Endothelial cell of umbilical vein (primary cell): ENCODE data around the gene LMNB1. TPM values are rescaled to one million over a fixed set of nuclear protein-coding genes. Genes with fewer than 3 reads are reported as not detected.
"Not testable (repeated sequence)": the region's sequence is repeated elsewhere in the genome, so short reads cannot be mapped to it uniquely, and the experiment has no call there.

Source experiments
- BruUV-seq: library from RNA; stranded (reverse); fragments of 400-500 nt; replicated peaks from 2 replicates; lab custom pipeline; 2021; lab: Mats Ljungman, UMichigan
- CTCF ChIA-PET: fragments of 300-600, 350-600 bp; sonication (Branson Sonifier 250); formaldehyde crosslinking; loops from one replicate; lab custom pipeline; 2021; ENCODE audit warnings: antibody characterized with exemption, inconsistent platforms; lab: Charles Lee
- POLR2A ChIA-PET: fragments of 300-600, 350-600 bp; sonication (Branson Sonifier 250); formaldehyde crosslinking; loops from one replicate; lab custom pipeline; 2021; ENCODE audit warnings: antibody characterized with exemption, inconsistent platforms; lab: Charles Lee
- DNase-seq: peaks from one replicate; pipeline ENCODE4 v3.0.0-alpha.2; 2011; ENCODE audit warnings: low read depth, low spot score
- FAIRE-seq: peaks from 2 replicates; lab custom pipeline; 2011; peaks lifted over from hg19 to GRCh38; lab: Jason Lieb, UNC
- H2AFZ ChIP-seq: 2 replicates; pipeline ENCODE4 v1.6.0; 2012; ENCODE audit warnings: low read depth, low read length, control low read depth, inconsistent platforms
- H3K27ac ChIP-seq: 2 replicates; pipeline ENCODE4 v1.5.1; 2011; ENCODE audit warnings: low read depth, mild to moderate bottlenecking, control low read depth, low read length, moderate library complexity; ENCODE audit not compliant: insufficient read depth
- H3K27me3 ChIP-seq, 2 experiments: 2 replicates each; pipeline versions ENCODE4 v1.6.0 to v1.6.1; 2011; ENCODE audit warnings: low read length in 2 of 2, mixed read lengths in 1 of 2; ENCODE audit not compliant: control insufficient read depth in 2 of 2, insufficient read depth in 2 of 2
- H3K36me3 ChIP-seq, 2 experiments: 2 replicates in 1 of 2; 3 replicates in 1 of 2; pipeline ENCODE4 v1.5.1; 2011; ENCODE audit warnings: low read length in 2 of 2, mild to moderate bottlenecking in 1 of 2, moderate library complexity in 1 of 2; ENCODE audit not compliant: control insufficient read depth in 2 of 2, insufficient read depth in 2 of 2; ENCODE audit errors: extremely low read depth in 1 of 2
- H3K4me1 ChIP-seq: 3 replicates; pipeline ENCODE4 v1.5.1; 2011; ENCODE audit warnings: mild to moderate bottlenecking, low read length; ENCODE audit not compliant: control insufficient read depth, insufficient read depth; ENCODE audit errors: extremely low read depth
- H3K4me2 ChIP-seq: 2 replicates; pipeline ENCODE4 v1.6.1; 2011; ENCODE audit warnings: low read length, control low read depth, mixed read lengths; ENCODE audit not compliant: insufficient read depth
- H3K4me3 ChIP-seq, 3 experiments: fragments of 200-600 bp in 1 of 3; sonication (generic), shearing (Covaris generic) in 1 of 3; replicated peaks in 1 of 3; 2 replicates each; pipeline ENCODE4 v1.5.1; 2011 to 2016; ENCODE audit warnings: control low read depth in 3 of 3, low read length in 3 of 3, mild to moderate bottlenecking in 2 of 3, inconsistent platforms in 1 of 3, low read depth in 1 of 3, moderate library complexity in 1 of 3; ENCODE audit not compliant: insufficient read depth in 1 of 3
- H3K79me2 ChIP-seq: 2 replicates; pipeline ENCODE4 v1.6.0; 2012; ENCODE audit warnings: low read length, inconsistent platforms; ENCODE audit not compliant: control insufficient read depth, insufficient read depth
- H3K9ac ChIP-seq: replicated peaks from 2 replicates; pipeline ENCODE3; 2011; ENCODE audit warnings: low read length, control low read depth; ENCODE audit not compliant: insufficient read depth; ENCODE audit errors: extremely low read depth
- H3K9me1 ChIP-seq: replicated peaks from 3 replicates; pipeline ENCODE4 v1.6.0; 2011; ENCODE audit warnings: mild to moderate bottlenecking, low read length; ENCODE audit not compliant: control insufficient read depth, insufficient read depth; ENCODE audit errors: extremely low read depth
- H3K9me3 ChIP-seq: replicated peaks from 2 replicates; pipeline ENCODE4 v1.5.1; 2012; ENCODE audit warnings: low read length, inconsistent platforms; ENCODE audit not compliant: control insufficient read depth, insufficient read depth
- H4K20me1 ChIP-seq: replicated peaks from 2 replicates; pipeline ENCODE3; 2011; ENCODE audit warnings: mild to moderate bottlenecking, low read length; ENCODE audit not compliant: control insufficient read depth, insufficient read depth; ENCODE audit errors: extremely low read depth
- CTCF ChIP-seq, 2 donors: IDR thresholded peaks; 1 replicate in 1 of 2; 2 replicates in 1 of 2; pipeline ENCODE4 v1.5.1; 2011; ENCODE audit warnings: low read length in 2 of 2, mild to moderate bottlenecking in 2 of 2, moderate library complexity in 2 of 2, control low read depth in 1 of 2, inconsistent platforms in 1 of 2, low read depth in 1 of 2; ENCODE audit not compliant: insufficient read depth in 1 of 2; ENCODE audit errors: extremely low read depth in 1 of 2
- GATA2 ChIP-seq: IDR thresholded peaks from 2 replicates; pipeline ENCODE4 v1.7.0; 2011; ENCODE audit warnings: low read depth, mild to moderate bottlenecking, moderate library complexity, mixed read lengths, low read length; ENCODE audit not compliant: insufficient read length, insufficient read depth
- dilution Hi-C: fragments of 300-500 bp; cut with MboI; formaldehyde crosslinking; loops from one replicate; pipeline ENCODE4 v1.15.0; 2019; ENCODE audit warnings: low sequenced_read_pairs; ENCODE audit not compliant: extremely low pct_ligation_motif_present
- intact Hi-C: fragments of 100-400 bp; cut with micrococcal nuclease; formaldehyde crosslinking; loops from one replicate; pipeline ENCODE4 v1.10.0; 2022
- polyA plus RNA-seq, 4 experiments: library from polyadenylated mRNA; depleted of rRNA in 3 of 4; stranded (reverse) in 3 of 4; unstranded in 1 of 4; fragments of >200 nt; gene quantifications; 2 replicates each; pipeline versions ENCODE4 v1.2.1 to v1.2.3, GENCODE V29; 2011 to 2012; ENCODE audit warnings: missing spikeins in 1 of 4
- total RNA-seq: library from RNA; stranded (reverse); gene quantifications from 2 replicates; pipeline ENCODE4 v1.2.3, GENCODE V29; 2021

LMNB1 gene
- total and polyA plus RNA-seq, 2 donors (not counting 3 experiments of a cell fraction or from before 2014, with no cell fraction given): 45.2 to 144 TPM

- Histone ChIP-seq H3K4me2 (peak overlapping the region; percentile 52), H4K20me1 (no peaks in the 10 kb centered on the region), H3K36me3 (no peaks in the 10 kb centered on the region), H2AFZ (no peak overlapping the region), H3K79me2 (peaks cover 77% of the 10 kb centered on the region), H3K4me1 (peaks cover 23% of the 10 kb centered on the region), H3K9ac (no peak overlapping the region), H3K9me1 (no peaks in the 10 kb centered on the region), H3K4me3 (peak overlapping the region in 1 of 3 experiments; percentile 24), H3K9me3 (no peaks in the 10 kb centered on the region), H3K27me3 (no peaks in the 10 kb centered on the region), H3K27ac (no peak overlapping the region)
- DNase-seq (peak; percentile 56), FAIRE-seq (peak; percentile 12)
- intact Hi-C loops: loop anchor here (1.0 kb wide), 2 partner anchors 104 to 124 kb away; no protein-coding TSS in a partner anchor
- BruUV-seq: no TSS peak
- dilution Hi-C loops: no loop called here
- TF ChIP-seq CTCF (IDR thresholded peaks at IDR 0.05; ENCODE audit: extremely low read depth in 1 of 2, insufficient read depth in 1 of 2, low read depth in 1 of 2, low read length in 2 of 2): peak; percentile 51 to 56
- TF ChIP-seq GATA2: no peak
- CTCF ChIA-PET: interaction anchor here (0.8 to 8.3 kb wide), 19 partner anchors 9 to 441 kb away, joined by 3 to 147 read pairs (median 6); no protein-coding TSS in a partner anchor
- POLR2A ChIA-PET: no interaction called here
Observed at GRCh38 chr5:126780165-126780827, 3.4 kb downstream of the LMNB1 start.

GRCh38 chr5:126788409-126788808, 11.5 kb downstream of the LMNB1 start:
- H3K4me2 ChIP-seq, H2AFZ ChIP-seq, H3K27ac ChIP-seq, POLR2A ChIA-PET, dilution Hi-C loops, H4K20me1 ChIP-seq, H3K9me3 ChIP-seq, H3K9ac ChIP-seq, H3K4me1 ChIP-seq, BruUV-seq, FAIRE-seq, H3K4me3 ChIP-seq, H3K27me3 ChIP-seq, intact Hi-C loops, H3K9me1 ChIP-seq, DNase-seq, H3K36me3 ChIP-seq: not testable (repeated sequence)
- CTCF ChIA-PET: interaction anchor here (1.3 kb wide), 1 partner anchor 8 kb away, joined by 10 read pairs; no protein-coding TSS in a partner anchor
- H3K79me2 ChIP-seq: peaks cover 94% of the 10 kb centered on the region
